Stomach (tissue), 9 donors: ENCODE results near the gene CCDC12. TPM values are rescaled to one million over a fixed set of nuclear protein-coding genes. Genes with fewer than 3 reads are reported as not detected.

Experiments used
- DNase-seq, 2 donors: peaks; one replicate each; pipeline versions ENCODE4 v3.0.0 to v3.0.0-alpha.2; 2013 to 2019
- H3K27ac ChIP-seq, 5 donors: fragments of 200-600 bp in 4 of 5; sonication (generic) in 4 of 5; one replicate each; pipeline ENCODE4 v1.5.1; 2013 to 2019; ENCODE audit warnings: mild to moderate bottlenecking in 1 of 5, moderate library complexity in 1 of 5
- H3K27me3 ChIP-seq, 3 donors: fragments of 200-600 bp; sonication (generic); one replicate each; pipeline ENCODE4 v1.5.1; 2017 to 2019; ENCODE audit warnings: mixed run types in 1 of 3
- H3K36me3 ChIP-seq, 4 donors: fragments of 200-600 bp; sonication (generic); 1 replicate in 3 of 4; 2 replicates in 1 of 4; pipeline ENCODE4 v1.5.1; 2016 to 2019
- H3K4me1 ChIP-seq, 4 donors: fragments of 200-600 bp; sonication (generic); one replicate each; pipeline ENCODE4 v1.5.1; 2016 to 2019
- H3K4me3 ChIP-seq, 4 donors: fragments of 200-600 bp; sonication (generic) in 3 of 4; one replicate each; pipeline ENCODE4 v1.5.1; 2016 to 2019; ENCODE audit warnings: mild to moderate bottlenecking in 1 of 4
- H3K9me3 ChIP-seq, 4 donors: fragments of 200-600 bp; sonication (generic); one replicate each; pipeline ENCODE4 v1.5.1; 2016 to 2019
- CTCF ChIP-seq, 7 experiments: fragments of 450-650 bp in 4 of 7; fragments of 200-600 bp in 3 of 7; sonication (generic) in 3 of 7; IDR thresholded peaks; one replicate each; pipeline ENCODE4 v1.5.1; 2016 to 2019; ENCODE audit warnings: antibody characterized with exemption in 7 of 7, control low read depth in 2 of 7, mild to moderate bottlenecking in 1 of 7
- EP300 ChIP-seq: sonication (generic); formaldehyde crosslinking; IDR thresholded peaks from one replicate; pipeline ENCODE4 v1.6.1; 2017; ENCODE audit warnings: antibody characterized with exemption
- POLR2A ChIP-seq, 4 donors: fragments of 450-650 bp; IDR thresholded peaks; one replicate each; pipeline ENCODE4 v1.6.1; 2016; ENCODE audit warnings: antibody characterized with exemption in 4 of 4, control low read depth in 2 of 4, mild to moderate bottlenecking in 1 of 4, moderate library complexity in 1 of 4
- POLR2AphosphoS5 ChIP-seq, 3 donors: sonication (generic); formaldehyde crosslinking; IDR thresholded peaks; one replicate each; pipeline ENCODE4 v1.6.1; 2016; ENCODE audit warnings: antibody characterized with exemption in 3 of 3
- whole genome bisulfite sequencing, 5 donors: extraction: QIAGEN DNeasy Blood & Tissue Kit in 3 of 5; methylation state at CpG; one replicate each; pipeline versions ENCODE4 v1.1.5 to v1.1.7; 2013 to 2018; 5-methylcytosine and 5-hydroxymethylcytosine counted together
- intact Hi-C: fragments of 100-400 bp; cut with DNase I; formaldehyde crosslinking; loops from one replicate; pipeline ENCODE4 v1.15.1; 2023; ENCODE audit warnings: low total_unique reads
- polyA plus RNA-seq, 3 donors: library from polyadenylated mRNA; stranded (reverse); fragments of 200-250 nt; gene quantifications; one replicate each; pipeline ENCODE4 v1.2.3, GENCODE V29; 2013
- total RNA-seq, 5 donors: library from RNA; depleted of rRNA; stranded (reverse); fragments of >200 nt; gene quantifications; one replicate each; pipeline versions ENCODE4 v1.1.0 to v1.2.3, GENCODE V29; 2014 to 2016
- donor health status: healthy with polysubstance abuse.
- donor health status: Bipolar disorder and iron deficiency.
- donor health status: healthy.

Gene CCDC12
- total and polyA plus RNA-seq, 8 donors: 2.9 to 88.7 (median 47.1) TPM

- H3K36me3 ChIP-seq: no peaks in the 10 kb centered on the region
- H3K27me3 ChIP-seq: no peaks in the 10 kb centered on the region
- peaks cover 10 to 22% (median 17%) of the 10 kb centered on the region in 4 donors for H3K4me1 ChIP-seq
- WGBS, 5 donors: 10 to 26% (median 19%) methylated on average over 1 of the region's 1 CpG
- no peak overlapping the region for H3K4me3 ChIP-seq
- H3K9me3 ChIP-seq: no peaks in the 10 kb centered on the region
- TF ChIP-seq EP300 (no peak), CTCF (IDR thresholded peaks at IDR 0.05) (peak in 1 of 7 experiments; percentile 21)
- no peak overlapping the region for H3K27ac ChIP-seq
- no peak for DNase-seq
- intact Hi-C loops: loop anchor here (5.0 kb wide), 1 partner anchor 46 kb away; the partner anchor contains the start of gene MYL3
These were observed 68.6 kb downstream of the CCDC12 start for GRCh38 chr3:46907960-46908293.

- peak in 1 of 2 donors; percentile 4 for DNase-seq
These were observed 69.3 kb downstream of the CCDC12 start for GRCh38 chr3:46907271-46907670.

GRCh38 chr3:46906471-46907058 is 70.0 kb downstream of the CCDC12 start:
- intact Hi-C loops: loop anchor here (5.0 kb wide), 1 partner anchor 44 kb away; the partner anchor contains the start of gene MYL3
- H3K27ac ChIP-seq: no peak overlapping the region
- H3K4me3 ChIP-seq: no peak overlapping the region
- WGBS, 5 donors: 61 to 87% (median 78%) methylated on average over 4 of the region's 4 CpGs; no CpG with 5 or more reads in 1 of the 5 donors
- DNase-seq: peak in 1 of 2 donors; percentile 9
- no peaks in the 10 kb centered on the region for H3K9me3 ChIP-seq
- TF ChIP-seq CTCF (IDR thresholded peaks at IDR 0.05): no peak
- no peak for TF ChIP-seq EP300
- no peak for TF ChIP-seq POLR2A (IDR thresholded peaks at IDR 0.05)
- TF ChIP-seq POLR2AphosphoS5 (IDR thresholded peaks at IDR 0.05): no peak
- H3K4me1 ChIP-seq: peaks cover 10 to 21% (median 17%) of the 10 kb centered on the region in 4 donors
- no peaks in the 10 kb centered on the region for H3K36me3 ChIP-seq
- no peaks in the 10 kb centered on the region for H3K27me3 ChIP-seq

More at GRCh38 chr3:46907271-46907670, 69.3 kb downstream of the CCDC12 start:
- no peaks in the 10 kb centered on the region for H3K27me3 ChIP-seq
- intact Hi-C loops: loop anchor here (5.0 kb wide), 1 partner anchor 45 kb away; the partner anchor contains the start of gene MYL3
- H3K36me3 ChIP-seq: no peaks in the 10 kb centered on the region
- WGBS, 5 donors: 72 to 80% (median 75%) methylated on average over 12 of the region's 12 CpGs
- H3K27ac ChIP-seq: no peak overlapping the region
- no peak overlapping the region for H3K4me3 ChIP-seq
- no peaks in the 10 kb centered on the region for H3K9me3 ChIP-seq
- TF ChIP-seq CTCF (IDR thresholded peaks at IDR 0.05) (no peak), EP300 (no peak), POLR2AphosphoS5 (IDR thresholded peaks at IDR 0.05) (no peak), POLR2A (IDR thresholded peaks at IDR 0.05) (no peak)
- H3K4me1 ChIP-seq: peaks cover 10 to 21% (median 17%) of the 10 kb centered on the region in 4 donors

GRCh38 chr3:46905661-46906451 is 70.7 kb downstream of the CCDC12 start:
- Histone ChIP-seq H3K27ac (no peak overlapping the region), H3K9me3 (no peaks in the 10 kb centered on the region), H3K4me1 (peaks cover 10 to 21% (median 17%) of the 10 kb centered on the region in 4 donors), H3K4me3 (no peak overlapping the region), H3K36me3 (no peaks in the 10 kb centered on the region), H3K27me3 (no peaks in the 10 kb centered on the region)
- no peak for TF ChIP-seq POLR2A (IDR thresholded peaks at IDR 0.05)
- no peak for TF ChIP-seq EP300
- no peak for TF ChIP-seq CTCF (IDR thresholded peaks at IDR 0.05)
- TF ChIP-seq POLR2AphosphoS5 (IDR thresholded peaks at IDR 0.05): no peak
- 66 to 100% (median 86%) methylated on average over 2 to 11 of the region's 11 CpGs for WGBS, 5 donors
- peak in 1 of 2 donors; percentile 2 for DNase-seq
- intact Hi-C loops: loop anchor here (5.0 kb wide), 1 partner anchor 44 kb away; the partner anchor contains the start of gene MYL3
